OCI-LY7 (cell line): ENCODE results near the gene LCE1D. TPM values are rescaled to one million over a fixed set of nuclear protein-coding genes. Genes with fewer than 3 reads are reported as not detected.

ENCODE experiments used
- BruUV-seq: library from RNA; stranded (reverse); fragments of 400-500 nt; replicated peaks from 2 replicates; lab custom pipeline; 2021; lab: Mats Ljungman, UMichigan
- CTCF ChIA-PET: fragments of 300-600 bp; sonication (Branson Sonifier 250); formaldehyde crosslinking; loops from one replicate; lab custom pipeline; 2022; ENCODE audit warnings: antibody characterized with exemption; ENCODE audit not compliant: unreplicated experiment; lab: Charles Lee
- POLR2A ChIA-PET: fragments of 300-600 bp; sonication (Branson Sonifier 250); formaldehyde crosslinking; loops from one replicate; lab custom pipeline; 2022; ENCODE audit warnings: antibody characterized with exemption; lab: Charles Lee
- DNase-seq: peaks from one replicate; pipeline ENCODE4 v3.0.0-alpha.2; 2015; ENCODE audit warnings: low spot score
- H2AFZ ChIP-seq: fragments of 200-600 bp; sonication (generic), shearing (Covaris generic); 2 replicates; pipeline ENCODE4 v1.6.1; 2014; ENCODE audit warnings: mild to moderate bottlenecking, antibody characterized with exemption, low read length, moderate library complexity
- H3K27ac ChIP-seq: fragments of 200-600 bp; sonication (generic); 2 replicates; pipeline ENCODE4 v1.5.1; 2014; ENCODE audit warnings: mixed run types, low read depth, mild to moderate bottlenecking, moderate library complexity, low read length, inconsistent platforms; ENCODE audit not compliant: poor library complexity, severe bottlenecking
- H3K36me3 ChIP-seq: fragments of 200-600 bp; sonication (generic); 2 replicates; pipeline ENCODE4 v1.6.1; 2014; ENCODE audit warnings: mild to moderate bottlenecking, antibody characterized with exemption, low read length, moderate library complexity, mixed read lengths; ENCODE audit not compliant: insufficient read depth
- H3K4me1 ChIP-seq: fragments of 200-600 bp; sonication (generic); 2 replicates; pipeline ENCODE4 v1.5.1; 2014; ENCODE audit warnings: mild to moderate bottlenecking, low read length; ENCODE audit not compliant: insufficient read depth, poor library complexity, severe bottlenecking
- H3K4me2 ChIP-seq: fragments of 200-600 bp; sonication (generic); 2 replicates; pipeline ENCODE4 v1.6.1; 2014; ENCODE audit warnings: mild to moderate bottlenecking, low read length
- H3K4me3 ChIP-seq: fragments of 200-600 bp; sonication (generic); 2 replicates; pipeline ENCODE4 v1.5.1; 2014; ENCODE audit warnings: mild to moderate bottlenecking, low read depth, low read length; ENCODE audit not compliant: poor library complexity, severe bottlenecking
- H3K79me2 ChIP-seq: fragments of 200-600 bp; sonication (generic); 2 replicates; pipeline ENCODE4 v1.6.1; 2016; ENCODE audit warnings: low read depth, mild to moderate bottlenecking, low read length, moderate library complexity, mixed read lengths; ENCODE audit not compliant: insufficient read depth
- H3K9me2 ChIP-seq: fragments of 200-600 bp; sonication (generic); 2 replicates; pipeline ENCODE4 v1.6.1; 2016; ENCODE audit warnings: mild to moderate bottlenecking, low read length, mixed read lengths; ENCODE audit not compliant: insufficient read depth
- H3K9me3 ChIP-seq: fragments of 200-600 bp; sonication (generic); 2 replicates; pipeline ENCODE4 v1.6.1; 2014; ENCODE audit warnings: mild to moderate bottlenecking, mixed run types, low read length, mixed read lengths
- H4K20me1 ChIP-seq: fragments of 200-600 bp; sonication (generic); 2 replicates; pipeline ENCODE4 v1.6.1; 2014; ENCODE audit warnings: mild to moderate bottlenecking, antibody characterized with exemption, low read length, moderate library complexity, mixed read lengths; ENCODE audit not compliant: insufficient read depth
- EZH2phosphoT487 ChIP-seq: fragments of 200-600 bp; sonication (generic); IDR thresholded peaks from 2 replicates; pipeline ENCODE4 v1.6.1; 2018; ENCODE audit warnings: low read depth, borderline replicate concordance, mild to moderate bottlenecking, mixed run types, antibody characterized with exemption, low read length, moderate library complexity, mixed read lengths
- intact Hi-C: fragments of 100-400 bp; cut with micrococcal nuclease; formaldehyde crosslinking; loops from one replicate; pipeline ENCODE4 v1.10.0; 2022; ENCODE audit not compliant: unreplicated experiment
- total RNA-seq, 2 experiments: library from RNA; depleted of rRNA in 1 of 2; stranded (reverse); fragments of >200 nt in 1 of 2; shearing (Covaris generic) in 1 of 2; gene quantifications; 2 replicates each; pipeline ENCODE4 v1.2.3, GENCODE V29; 2014 to 2022
- TF ChIP-seq, protein P1 (sequence below): fragments of 200-600 bp; sonication (generic); conservative IDR thresholded peaks from 2 replicates; pipeline ENCODE4 v1.5.1; 2014; ENCODE audit warnings: mild to moderate bottlenecking, antibody characterized with exemption, low read length, moderate library complexity, mixed read lengths

The LCE1D gene
- total RNA-seq, 2 experiments from 2014 or later = not detected

DNA sequence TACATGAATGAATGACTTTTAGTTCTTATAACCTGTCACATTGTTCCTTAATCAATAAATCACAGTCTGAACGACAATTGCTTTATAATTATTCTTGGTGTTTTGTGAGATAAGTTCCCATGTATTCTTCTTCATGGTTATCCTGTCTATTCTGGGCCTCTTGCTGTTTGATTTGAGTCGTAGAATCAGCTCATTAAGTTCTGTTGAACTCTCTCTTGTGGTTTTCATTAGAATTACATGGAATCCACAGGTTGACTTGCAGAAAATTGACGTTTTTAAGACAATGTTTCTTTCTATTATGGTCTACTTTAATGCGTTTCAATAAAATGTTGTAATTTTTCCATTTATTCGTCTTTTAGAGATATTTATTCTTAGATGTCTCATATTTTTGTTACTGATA, 26.8 kb downstream of the LCE1D start:
- intact Hi-C loops = no loop called here
- H3K4me2 ChIP-seq = no peak overlapping the region
- no peaks in the 10 kb centered on the region for H3K79me2 ChIP-seq
- H3K27ac ChIP-seq = no peak overlapping the region
- no peak for DNase-seq
- H4K20me1 ChIP-seq = no peaks in the 10 kb centered on the region
- no peaks in the 10 kb centered on the region for H3K4me1 ChIP-seq
- H3K9me2 ChIP-seq = no peaks in the 10 kb centered on the region
- CTCF ChIA-PET = no interaction called here
- no peaks in the 10 kb centered on the region for H3K36me3 ChIP-seq
- no peaks in the 10 kb centered on the region for H3K9me3 ChIP-seq
- H3K4me3 ChIP-seq = no peak overlapping the region
- POLR2A ChIA-PET = no interaction called here
- no peak overlapping the region for H2AFZ ChIP-seq
- TF ChIP-seq, protein P1, sequence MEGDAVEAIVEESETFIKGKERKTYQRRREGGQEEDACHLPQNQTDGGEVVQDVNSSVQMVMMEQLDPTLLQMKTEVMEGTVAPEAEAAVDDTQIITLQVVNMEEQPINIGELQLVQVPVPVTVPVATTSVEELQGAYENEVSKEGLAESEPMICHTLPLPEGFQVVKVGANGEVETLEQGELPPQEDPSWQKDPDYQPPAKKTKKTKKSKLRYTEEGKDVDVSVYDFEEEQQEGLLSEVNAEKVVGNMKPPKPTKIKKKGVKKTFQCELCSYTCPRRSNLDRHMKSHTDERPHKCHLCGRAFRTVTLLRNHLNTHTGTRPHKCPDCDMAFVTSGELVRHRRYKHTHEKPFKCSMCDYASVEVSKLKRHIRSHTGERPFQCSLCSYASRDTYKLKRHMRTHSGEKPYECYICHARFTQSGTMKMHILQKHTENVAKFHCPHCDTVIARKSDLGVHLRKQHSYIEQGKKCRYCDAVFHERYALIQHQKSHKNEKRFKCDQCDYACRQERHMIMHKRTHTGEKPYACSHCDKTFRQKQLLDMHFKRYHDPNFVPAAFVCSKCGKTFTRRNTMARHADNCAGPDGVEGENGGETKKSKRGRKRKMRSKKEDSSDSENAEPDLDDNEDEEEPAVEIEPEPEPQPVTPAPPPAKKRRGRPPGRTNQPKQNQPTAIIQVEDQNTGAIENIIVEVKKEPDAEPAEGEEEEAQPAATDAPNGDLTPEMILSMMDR = no peak
- no peak for TF ChIP-seq EZH2phosphoT487
- BruUV-seq = no TSS peak

DNA sequence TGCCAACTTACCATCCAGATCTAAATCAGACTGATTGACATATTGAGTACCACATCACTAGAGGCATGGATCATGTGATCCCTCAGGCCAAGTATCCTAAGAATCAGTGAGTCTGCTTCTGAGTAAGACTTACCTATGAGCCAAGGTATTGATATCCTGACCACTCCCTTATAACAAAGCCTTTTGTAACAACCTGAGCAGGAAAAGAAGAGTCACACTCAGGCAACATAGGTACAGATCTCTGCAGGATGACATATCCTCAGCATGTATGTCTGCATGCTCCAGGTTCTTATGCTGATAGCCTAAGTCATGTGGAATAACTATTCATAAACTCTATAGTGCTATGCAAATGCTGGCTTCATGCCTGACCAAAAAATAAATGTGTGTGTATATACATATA, 28.4 kb downstream of the LCE1D start:
- no peak overlapping the region for H3K4me3 ChIP-seq
- intact Hi-C loops = no loop called here
- H3K27ac ChIP-seq = no peak overlapping the region
- TF ChIP-seq, protein P1 = no peak
- TF ChIP-seq EZH2phosphoT487 = no peak
- H3K79me2 ChIP-seq = no peaks in the 10 kb centered on the region
- POLR2A ChIA-PET = interaction anchor here (0.7 kb wide), 1 partner anchor 1981 kb away, joined by 3 read pairs; no protein-coding TSS in a partner anchor
- H3K4me1 ChIP-seq = no peaks in the 10 kb centered on the region
- H4K20me1 ChIP-seq = no peaks in the 10 kb centered on the region
- DNase-seq = no peak
- CTCF ChIA-PET = no interaction called here
- H3K4me2 ChIP-seq = no peak overlapping the region
- no peak overlapping the region for H2AFZ ChIP-seq
- no peaks in the 10 kb centered on the region for H3K36me3 ChIP-seq
- no TSS peak for BruUV-seq
- H3K9me2 ChIP-seq = no peaks in the 10 kb centered on the region
- H3K9me3 ChIP-seq = no peaks in the 10 kb centered on the region

DNA sequence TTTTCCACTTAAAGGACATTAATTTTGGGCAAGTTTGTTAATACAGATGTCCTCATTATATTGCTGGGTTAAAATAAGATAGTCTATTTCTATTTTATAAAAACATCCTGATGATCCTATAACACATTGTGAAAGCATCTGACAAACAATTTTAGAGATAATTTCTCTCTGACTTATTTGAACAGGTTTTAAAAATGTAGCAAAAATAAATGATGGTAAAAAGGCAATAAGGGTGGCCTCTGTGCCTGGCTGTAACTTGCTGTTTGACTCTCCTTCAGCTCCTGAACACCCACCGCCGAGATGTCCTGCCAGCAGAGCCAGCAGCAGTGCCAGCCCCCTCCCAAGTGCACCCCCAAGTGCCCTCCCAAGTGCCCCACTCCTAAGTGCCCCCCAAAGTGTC, 30.7 kb downstream of the LCE1D start, which contains the start of gene LCE1A:
Gene LCE1A (plus strand): TSS at position 301 of the 400 bp plus-strand sequence. CDS start 0 bp downstream, at position 301.
- no peak for TF ChIP-seq EZH2phosphoT487
- TF ChIP-seq, protein P1 = no peak
- POLR2A ChIA-PET = no interaction called here
- CTCF ChIA-PET = no interaction called here
- H3K27ac ChIP-seq = no peak within 1 kb of the TSS
- BruUV-seq = no TSS peak
- H4K20me1 ChIP-seq = no peaks in the 10 kb centered on the region
- intact Hi-C loops = no loop called here
- no peak within 1 kb of the TSS for H3K4me2 ChIP-seq
- no peaks in the 10 kb centered on the region for H3K36me3 ChIP-seq
- no peak for DNase-seq
- no peak within 1 kb of the TSS for H2AFZ ChIP-seq
- H3K9me2 ChIP-seq = no peaks in the 10 kb centered on the region
- H3K79me2 ChIP-seq = no peaks in the 10 kb centered on the region
- no peaks in the 10 kb centered on the region for H3K9me3 ChIP-seq
- H3K4me1 ChIP-seq = no peaks in the 10 kb centered on the region
- H3K4me3 ChIP-seq = no peak within 1 kb of the TSS
